Esophagus squamous epithelium (tissue), 4 donors: ENCODE results near the gene STX8.

ENCODE experiments used
- POLR2A ChIP-seq, 4 donors: fragments of 450-650 bp; IDR thresholded peaks; one replicate each; pipeline ENCODE4 v1.6.1; 2017; ENCODE audit warnings: antibody characterized with exemption in 4 of 4, mild to moderate bottlenecking in 4 of 4, moderate library complexity in 3 of 4
- TF ChIP-seq, protein P1 (sequence below), 6 experiments: fragments of 450-650 bp in 4 of 6; fragments of 200-600 bp in 2 of 6; sonication (generic) in 2 of 6; IDR thresholded peaks; one replicate each; pipeline ENCODE4 v1.5.1; 2016 to 2019; ENCODE audit warnings: antibody characterized with exemption in 6 of 6, mild to moderate bottlenecking in 4 of 6, moderate library complexity in 4 of 6

- TF ChIP-seq, protein P1, sequence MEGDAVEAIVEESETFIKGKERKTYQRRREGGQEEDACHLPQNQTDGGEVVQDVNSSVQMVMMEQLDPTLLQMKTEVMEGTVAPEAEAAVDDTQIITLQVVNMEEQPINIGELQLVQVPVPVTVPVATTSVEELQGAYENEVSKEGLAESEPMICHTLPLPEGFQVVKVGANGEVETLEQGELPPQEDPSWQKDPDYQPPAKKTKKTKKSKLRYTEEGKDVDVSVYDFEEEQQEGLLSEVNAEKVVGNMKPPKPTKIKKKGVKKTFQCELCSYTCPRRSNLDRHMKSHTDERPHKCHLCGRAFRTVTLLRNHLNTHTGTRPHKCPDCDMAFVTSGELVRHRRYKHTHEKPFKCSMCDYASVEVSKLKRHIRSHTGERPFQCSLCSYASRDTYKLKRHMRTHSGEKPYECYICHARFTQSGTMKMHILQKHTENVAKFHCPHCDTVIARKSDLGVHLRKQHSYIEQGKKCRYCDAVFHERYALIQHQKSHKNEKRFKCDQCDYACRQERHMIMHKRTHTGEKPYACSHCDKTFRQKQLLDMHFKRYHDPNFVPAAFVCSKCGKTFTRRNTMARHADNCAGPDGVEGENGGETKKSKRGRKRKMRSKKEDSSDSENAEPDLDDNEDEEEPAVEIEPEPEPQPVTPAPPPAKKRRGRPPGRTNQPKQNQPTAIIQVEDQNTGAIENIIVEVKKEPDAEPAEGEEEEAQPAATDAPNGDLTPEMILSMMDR (IDR thresholded peaks at IDR 0.05): no peak
- TF ChIP-seq POLR2A (IDR thresholded peaks at IDR 0.05): no peak
Observed at GRCh38 chr17:9298776-9299295, 276.8 kb downstream of the STX8 start.
